ENCODE measurements around the gene ASS1.

DNA sequence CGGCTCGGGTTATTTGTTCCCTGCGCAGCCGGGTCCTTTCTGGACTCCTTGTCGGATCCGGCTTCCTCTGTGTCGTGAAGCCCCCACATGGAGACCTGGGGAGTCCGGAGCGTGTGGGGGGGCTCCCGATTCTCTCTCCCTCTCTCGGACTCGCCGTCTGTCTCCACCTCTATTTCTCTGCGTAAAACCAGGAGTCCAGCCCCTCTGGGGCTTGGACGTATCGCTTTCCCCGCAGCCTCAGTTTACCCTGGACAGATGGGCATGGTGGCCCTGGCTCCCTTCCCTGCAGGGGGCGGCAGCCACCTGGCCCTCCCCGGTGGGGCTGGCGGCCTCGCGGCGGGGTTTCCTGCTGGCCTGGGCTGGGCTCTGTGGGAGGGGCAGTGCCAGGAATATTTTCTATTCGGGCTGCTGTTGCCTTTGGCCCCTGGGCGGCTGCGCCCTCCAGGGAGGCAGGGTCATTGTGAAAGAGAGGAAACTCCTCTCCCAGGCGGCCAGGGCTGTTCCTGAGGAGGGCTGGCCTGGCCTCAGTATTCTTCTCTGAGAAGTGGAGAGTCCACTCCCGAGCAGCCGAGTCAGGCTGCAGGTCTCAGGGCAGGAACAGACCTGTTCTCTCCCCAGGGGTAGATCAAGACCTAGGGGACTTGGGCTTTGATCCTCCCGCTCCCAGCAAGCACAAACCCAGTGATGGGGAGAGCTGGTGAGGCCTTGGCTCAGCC, 665 bp downstream of the ASS1 start:
- TF ChIP-seq, protein P1, sequence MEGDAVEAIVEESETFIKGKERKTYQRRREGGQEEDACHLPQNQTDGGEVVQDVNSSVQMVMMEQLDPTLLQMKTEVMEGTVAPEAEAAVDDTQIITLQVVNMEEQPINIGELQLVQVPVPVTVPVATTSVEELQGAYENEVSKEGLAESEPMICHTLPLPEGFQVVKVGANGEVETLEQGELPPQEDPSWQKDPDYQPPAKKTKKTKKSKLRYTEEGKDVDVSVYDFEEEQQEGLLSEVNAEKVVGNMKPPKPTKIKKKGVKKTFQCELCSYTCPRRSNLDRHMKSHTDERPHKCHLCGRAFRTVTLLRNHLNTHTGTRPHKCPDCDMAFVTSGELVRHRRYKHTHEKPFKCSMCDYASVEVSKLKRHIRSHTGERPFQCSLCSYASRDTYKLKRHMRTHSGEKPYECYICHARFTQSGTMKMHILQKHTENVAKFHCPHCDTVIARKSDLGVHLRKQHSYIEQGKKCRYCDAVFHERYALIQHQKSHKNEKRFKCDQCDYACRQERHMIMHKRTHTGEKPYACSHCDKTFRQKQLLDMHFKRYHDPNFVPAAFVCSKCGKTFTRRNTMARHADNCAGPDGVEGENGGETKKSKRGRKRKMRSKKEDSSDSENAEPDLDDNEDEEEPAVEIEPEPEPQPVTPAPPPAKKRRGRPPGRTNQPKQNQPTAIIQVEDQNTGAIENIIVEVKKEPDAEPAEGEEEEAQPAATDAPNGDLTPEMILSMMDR (IDR thresholded peaks at IDR 0.05 in 8 of 11, conservative IDR thresholded peaks at IDR 0.05 in 3 of 11), result no peak
- TF ChIP-seq POLR2A (IDR thresholded peaks at IDR 0.05) (no peak), POLR2AphosphoS5 (IDR thresholded peaks at IDR 0.05) (peak; percentile 32 to 65 (median 59))

Data from spleen (tissue), 7 donors.